ENCODE data around the gene DGKI. TPM values are rescaled to one million over a fixed set of nuclear protein-coding genes. Genes with fewer than 3 reads are reported as not detected.

DGKI gene
- total and polyA plus RNA-seq, 2 experiments from 2014 or later = 0.16 to 1.0 TPM

GRCh38 chr7:137692399-137692798 lies 154.4 kb downstream of the DGKI start:
- Mint-ChIP-seq H3K4me1 (no peaks in the 10 kb centered on the region; the same call in 2 of the 3 replicates), H3K4me3 (no peak overlapping the region), H3K27me3 (ENCODE audit: insufficient read depth, low read depth, poor library complexity) (no peaks in the 10 kb centered on the region), H3K9me3 (no peaks in the 10 kb centered on the region), H3K27ac (no peak overlapping the region), H3K36me3 (ENCODE audit: low read depth) (no peaks in the 10 kb centered on the region)
- Histone ChIP-seq H2AFZ (no peak overlapping the region), H3F3A (replicated peaks; ENCODE audit: low read depth) (no peaks in the 10 kb centered on the region), H3K4me1 (ENCODE audit: insufficient read depth) (no peaks in the 10 kb centered on the region), H3K79me2 (replicated peaks; ENCODE audit: insufficient read depth) (no peaks in the 10 kb centered on the region), H3K9me2 (ENCODE audit: insufficient read depth) (no peaks in the 10 kb centered on the region), H3K36me3 (ENCODE audit: insufficient read depth) (no peaks in the 10 kb centered on the region), H3K4me2 (no peak overlapping the region), H3K27me3 (ENCODE audit: insufficient read depth) (no peaks in the 10 kb centered on the region), H4K20me1 (replicated peaks; ENCODE audit: insufficient read depth) (no peaks in the 10 kb centered on the region), H3K4me3 (no peak overlapping the region), H3K27ac (ENCODE audit: low read depth) (no peak overlapping the region)
- no peak for DNase-seq (ENCODE audit: low spot score)
- TF ChIP-seq POLR2AphosphoS5 (IDR thresholded peaks at IDR 0.05; ENCODE audit: low read depth) (no peak), EZH2 (IDR thresholded peaks at IDR 0.05; ENCODE audit: low read depth, unreplicated experiment) (no peak), ZNF114 (CRISPR knock-in tag; IDR thresholded peaks at IDR 0.05) (no peak), CREB1 (CRISPR knock-in tag; IDR thresholded peaks at IDR 0.05; ENCODE audit: low read depth) (no peak), ZNF331 (CRISPR knock-in tag; IDR thresholded peaks at IDR 0.05; ENCODE audit: low read depth) (no peak), ETS1 (IDR thresholded peaks at IDR 0.05) (no peak), EZH2phosphoT487 (IDR thresholded peaks at IDR 0.05; ENCODE audit: unreplicated experiment) (no peak), STAT1 (IDR thresholded peaks at IDR 0.05; ENCODE audit: unreplicated experiment) (no peak), CTCF (conservative IDR thresholded peaks at IDR 0.05; ENCODE audit: low read depth in 2 of 2) (no peak), ZNF462 (CRISPR knock-in tag; IDR thresholded peaks at IDR 0.05) (no peak), REST (IDR thresholded peaks at IDR 0.05; ENCODE audit: unreplicated experiment) (no peak), NANOG (IDR thresholded peaks at IDR 0.05; ENCODE audit: borderline replicate concordance) (no peak), JUNB (IDR thresholded peaks at IDR 0.05; ENCODE audit: unreplicated experiment) (no peak)
- no peak for ATAC-seq

All from GM23338 (cell line).